ENCODE data around the gene AUTS2.
A peak's percentile ranks its signal among the peaks of the same experiment; 100 is the strongest.

Gene AUTS2

DNA sequence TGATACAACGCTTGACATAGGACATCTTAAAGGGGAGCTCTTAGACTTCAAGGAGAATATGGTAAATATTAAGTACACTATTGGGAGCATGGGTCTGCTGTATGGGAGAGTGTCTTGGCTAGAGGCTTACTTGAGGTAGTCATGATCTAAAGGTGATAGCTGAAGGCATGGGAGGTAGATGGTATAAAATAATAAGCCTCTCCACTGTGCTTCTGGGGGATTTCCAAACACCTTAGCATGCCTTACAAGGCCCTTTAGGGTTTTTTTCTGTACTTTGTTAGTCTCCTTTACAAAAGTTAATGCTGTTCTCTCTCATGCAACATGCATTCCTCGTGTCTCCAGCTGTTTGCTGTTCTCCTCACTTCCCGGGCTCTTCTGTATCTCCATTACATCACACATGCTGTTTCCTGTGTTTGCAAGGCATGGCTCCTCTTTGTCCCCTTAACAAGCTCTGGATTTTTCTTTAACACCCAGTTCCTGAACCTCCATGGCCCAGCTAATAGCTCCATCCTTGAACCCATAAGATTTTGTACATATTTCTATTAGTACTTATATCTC, 449.7 kb downstream of the AUTS2 start:
- peak; percentile 30 for DNase-seq (ENCODE audit: low read depth)
- TF ChIP-seq, protein P1, sequence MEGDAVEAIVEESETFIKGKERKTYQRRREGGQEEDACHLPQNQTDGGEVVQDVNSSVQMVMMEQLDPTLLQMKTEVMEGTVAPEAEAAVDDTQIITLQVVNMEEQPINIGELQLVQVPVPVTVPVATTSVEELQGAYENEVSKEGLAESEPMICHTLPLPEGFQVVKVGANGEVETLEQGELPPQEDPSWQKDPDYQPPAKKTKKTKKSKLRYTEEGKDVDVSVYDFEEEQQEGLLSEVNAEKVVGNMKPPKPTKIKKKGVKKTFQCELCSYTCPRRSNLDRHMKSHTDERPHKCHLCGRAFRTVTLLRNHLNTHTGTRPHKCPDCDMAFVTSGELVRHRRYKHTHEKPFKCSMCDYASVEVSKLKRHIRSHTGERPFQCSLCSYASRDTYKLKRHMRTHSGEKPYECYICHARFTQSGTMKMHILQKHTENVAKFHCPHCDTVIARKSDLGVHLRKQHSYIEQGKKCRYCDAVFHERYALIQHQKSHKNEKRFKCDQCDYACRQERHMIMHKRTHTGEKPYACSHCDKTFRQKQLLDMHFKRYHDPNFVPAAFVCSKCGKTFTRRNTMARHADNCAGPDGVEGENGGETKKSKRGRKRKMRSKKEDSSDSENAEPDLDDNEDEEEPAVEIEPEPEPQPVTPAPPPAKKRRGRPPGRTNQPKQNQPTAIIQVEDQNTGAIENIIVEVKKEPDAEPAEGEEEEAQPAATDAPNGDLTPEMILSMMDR (conservative IDR thresholded peaks at IDR 0.05; ENCODE audit: low read length) = no peak
- no peak overlapping the region for H3K4me3 ChIP-seq (ENCODE audit: low read length)

- TF ChIP-seq, protein P1 (conservative IDR thresholded peaks at IDR 0.05; ENCODE audit: low read length) = no peak
- no peak overlapping the region for H3K4me3 ChIP-seq (ENCODE audit: low read length)
- DNase-seq (ENCODE audit: low read depth) = peak; percentile 57
Measured at GRCh38 chr7:70051726-70052125, 453.5 kb downstream of the AUTS2 start.

- TF ChIP-seq, protein P1 (conservative IDR thresholded peaks at IDR 0.05; ENCODE audit: low read length) = no peak
- H3K4me3 ChIP-seq (ENCODE audit: low read length) = no peak overlapping the region
- peak; percentile 87 for DNase-seq (ENCODE audit: low read depth)
Measured at GRCh38 chr7:70052691-70053090, 454.4 kb downstream of the AUTS2 start.

DNA sequence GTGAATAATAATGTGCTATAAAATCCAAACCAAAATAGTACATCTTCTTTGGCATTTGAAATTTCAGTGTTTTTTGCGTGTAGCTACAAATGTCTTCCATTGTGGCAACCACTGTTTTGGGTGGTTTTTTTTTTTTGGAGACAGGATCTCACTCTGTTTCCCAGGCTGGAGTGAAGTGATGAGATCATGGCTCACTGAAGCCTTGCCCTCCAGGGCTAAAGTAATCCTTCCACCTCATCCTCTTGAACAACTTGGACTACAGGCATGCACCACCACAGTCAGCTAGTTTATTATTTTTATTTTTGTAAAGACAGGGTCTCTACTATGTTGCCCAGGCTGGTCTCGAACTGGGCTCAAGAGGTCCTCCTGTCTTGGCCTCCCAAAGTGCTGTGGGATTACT, 455.1 kb downstream of the AUTS2 start:
- TF ChIP-seq, protein P1 (conservative IDR thresholded peaks at IDR 0.05; ENCODE audit: low read length) = no peak
- peak; percentile 13 for DNase-seq (ENCODE audit: low read depth)
- H3K4me3 ChIP-seq (ENCODE audit: low read length) = no peak overlapping the region

DNA sequence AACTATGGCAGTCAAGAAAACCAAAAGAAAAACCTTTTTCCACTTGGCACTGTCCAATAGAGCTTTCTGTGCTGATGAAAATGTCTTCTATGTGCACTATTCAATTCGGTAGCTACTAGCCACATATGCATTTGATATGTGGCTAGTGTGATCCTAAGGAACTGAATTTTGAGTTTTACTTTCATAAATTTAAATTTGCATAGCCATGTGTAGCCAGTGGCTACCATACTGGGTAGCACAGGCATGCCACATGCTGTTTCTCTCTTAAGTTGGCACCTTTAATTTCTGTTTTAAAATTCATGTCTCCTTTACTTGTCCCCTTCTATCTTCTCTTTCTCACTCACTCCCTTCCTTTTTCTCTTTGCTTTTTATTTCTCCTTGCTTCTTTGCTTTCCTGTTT, 455.7 kb downstream of the AUTS2 start:
- no peak overlapping the region for H3K4me3 ChIP-seq (ENCODE audit: low read length)
- DNase-seq (ENCODE audit: low read depth) = no peak
- TF ChIP-seq, protein P1 (conservative IDR thresholded peaks at IDR 0.05; ENCODE audit: low read length) = no peak

DNA sequence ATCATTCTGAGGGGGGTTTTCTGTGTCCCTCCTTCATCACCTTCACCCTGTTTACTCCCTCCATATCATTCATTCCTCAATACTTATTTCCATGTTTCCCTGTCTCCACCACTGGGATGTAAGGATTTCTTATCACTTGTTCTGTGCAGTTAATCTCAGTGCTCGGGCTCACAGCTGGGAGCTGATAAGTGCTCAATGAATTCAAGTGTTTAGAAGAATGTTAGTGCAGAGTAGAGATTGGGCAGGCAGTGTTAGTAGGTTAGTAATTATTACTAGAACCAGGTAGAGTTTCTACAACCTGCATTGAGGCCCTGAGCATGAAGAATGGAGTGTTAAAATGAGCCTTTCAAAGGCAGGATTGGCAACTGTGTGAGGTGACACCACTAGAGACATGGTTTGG, 458.1 kb downstream of the AUTS2 start:
- no peak for DNase-seq (ENCODE audit: low read depth)
- no peak overlapping the region for H3K4me3 ChIP-seq (ENCODE audit: low read length)
- TF ChIP-seq, protein P1 (conservative IDR thresholded peaks at IDR 0.05; ENCODE audit: low read length) = no peak

DNA sequence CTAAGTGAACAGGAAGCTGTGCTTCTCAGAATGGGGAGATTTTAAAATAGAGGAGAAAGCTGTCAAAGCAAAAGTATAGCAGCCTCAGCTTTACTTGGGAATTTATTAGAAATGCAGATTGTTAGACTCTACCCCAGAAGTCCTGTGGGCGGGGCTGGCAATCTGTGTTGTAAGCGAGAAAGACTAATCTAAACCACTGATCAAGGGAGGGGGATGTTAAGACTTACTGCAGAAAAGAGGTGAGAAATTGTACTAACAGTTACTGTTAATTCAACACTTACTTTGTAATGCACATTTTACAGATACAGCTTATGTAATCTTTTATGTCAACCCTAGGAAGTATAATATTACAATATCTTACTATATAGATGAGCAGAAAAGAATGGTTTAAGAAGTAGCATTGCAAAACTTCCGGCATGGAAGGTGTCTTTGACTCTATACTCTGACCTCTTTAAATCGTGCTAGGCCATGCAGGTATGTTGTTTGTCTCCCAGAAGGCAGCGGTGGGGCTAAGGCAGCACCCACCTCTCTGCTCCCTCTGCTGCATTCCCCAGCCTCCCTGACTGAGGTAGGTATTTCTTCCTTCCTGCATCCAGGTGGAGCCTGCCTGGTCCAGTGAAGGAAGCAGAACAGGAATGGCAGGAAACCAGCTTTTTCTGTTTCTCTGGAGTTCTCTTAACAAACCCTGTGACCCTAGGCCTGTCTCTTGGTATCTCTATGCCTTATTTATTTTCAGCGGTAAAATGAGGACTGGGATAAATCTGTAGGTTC, 462.2 kb downstream of the AUTS2 start:
- TF ChIP-seq, protein P1 (conservative IDR thresholded peaks at IDR 0.05; ENCODE audit: low read length) = no peak
- DNase-seq (ENCODE audit: low read depth) = no peak
- no peak overlapping the region for H3K4me3 ChIP-seq (ENCODE audit: low read length)

All from AG10803 (cell line).